HG02798 (cell line): Measurements from ENCODE around the gene RFPL2.
"Not testable (repeated sequence)": the region's sequence is repeated elsewhere in the genome, so short reads cannot be mapped to it uniquely, and the experiment has no call there.

Experiments
- ATAC-seq: cut with Tn5 transposase; IDR thresholded peaks from one replicate; pipeline ENCODE4 v1.9.1; 2021; ENCODE audit warnings: mild to moderate bottlenecking; ENCODE audit not compliant: unreplicated experiment, poor library complexity

RFPL2 gene

GRCh38 chr22:32175683-32176644 is 28.9 kb downstream of the RFPL2 start:
- no peak for ATAC-seq

GRCh38 chr22:32175115-32175514 is 29.8 kb downstream of the RFPL2 start:
- ATAC-seq = no peak

- ATAC-seq = no peak
These were observed 39.2 kb downstream of the RFPL2 start for GRCh38 chr22:32165681-32166080.

- ATAC-seq = no peak
These were observed 40.6 kb downstream of the RFPL2 start for GRCh38 chr22:32164075-32164860.

- not testable (repeated sequence) for ATAC-seq
These were observed 44.5 kb downstream of the RFPL2 start for GRCh38 chr22:32160411-32160810.

GRCh38 chr22:32158712-32159533 is 46.0 kb downstream of the RFPL2 start, which contains the start of gene C22orf42:
Gene C22orf42 (minus strand): TSS chr22:32159303. CDS start chr22:32159215, 88 bp downstream.
- ATAC-seq = no peak

GRCh38 chr22:32157632-32158031 is 47.2 kb downstream of the RFPL2 start:
- not testable (repeated sequence) for ATAC-seq

GRCh38 chr22:32154727-32155126 is 50.1 kb downstream of the RFPL2 start:
- ATAC-seq = not testable (repeated sequence)

GRCh38 chr22:32151641-32152040 is 53.2 kb downstream of the RFPL2 start:
- not testable (repeated sequence) for ATAC-seq

- ATAC-seq = not testable (repeated sequence)
These were observed 54.2 kb downstream of the RFPL2 start for GRCh38 chr22:32150647-32151046.

GRCh38 chr22:32148372-32148771 is 56.5 kb downstream of the RFPL2 start:
- ATAC-seq = not testable (repeated sequence)

- not testable (repeated sequence) for ATAC-seq
These were observed 57.7 kb downstream of the RFPL2 start for GRCh38 chr22:32147128-32147527.

GRCh38 chr22:32144496-32145274 is 60.2 kb downstream of the RFPL2 start:
- ATAC-seq = no peak

- ATAC-seq = no peak
These were observed 62.3 kb downstream of the RFPL2 start for GRCh38 chr22:32142600-32142999.

- ATAC-seq = not testable (repeated sequence)
These were observed 64.2 kb downstream of the RFPL2 start for GRCh38 chr22:32140688-32141087.
